Smooth muscle cell (in vitro differentiated cells): ENCODE results near the gene PYGL. TPM values are rescaled to one million over a fixed set of nuclear protein-coding genes. Genes with fewer than 3 reads are reported as not detected.
"Not testable (repeated sequence)": the region's sequence is repeated elsewhere in the genome, so short reads cannot be mapped to it uniquely, and the experiment has no call there.

Experiments
- DNase-seq: peaks from one replicate; lab custom pipeline; 2025; ENCODE audit not compliant: unreplicated experiment; lab: John Stamatoyannopoulos, UW
- H2AFZ ChIP-seq: fragments of 200-600 bp; sonication (generic); 2 replicates; pipeline ENCODE4 v1.6.0; 2016; ENCODE audit warnings: antibody characterized with exemption, low read depth, mild to moderate bottlenecking
- H3F3A ChIP-seq: fragments of 200-600 bp; sonication (generic); 2 replicates; pipeline ENCODE4 v1.6.0; 2017; ENCODE audit warnings: antibody characterized with exemption, low read depth
- H3K27ac ChIP-seq: fragments of 200-600 bp; sonication (generic); 2 replicates; pipeline ENCODE4 v1.5.1; 2016; ENCODE audit warnings: low read depth, mild to moderate bottlenecking
- H3K27me3 ChIP-seq: fragments of 200-600 bp; sonication (generic); 2 replicates; pipeline ENCODE4 v1.6.1; 2016; ENCODE audit warnings: low read depth, mild to moderate bottlenecking
- H3K36me3 ChIP-seq: fragments of 200-600 bp; sonication (generic); 2 replicates; pipeline ENCODE4 v1.5.1; 2016; ENCODE audit warnings: low read depth
- H3K4me1 ChIP-seq: fragments of 200-600 bp; sonication (generic); 2 replicates; pipeline ENCODE4 v1.5.1; 2016; ENCODE audit warnings: low read depth
- H3K4me2 ChIP-seq: fragments of 200-600 bp; sonication (generic); 2 replicates; pipeline ENCODE4 v1.6.0; 2016; ENCODE audit warnings: mild to moderate bottlenecking
- H3K4me3 ChIP-seq: fragments of 200-600 bp; sonication (generic); 2 replicates; pipeline ENCODE4 v1.5.1; 2016; ENCODE audit warnings: mild to moderate bottlenecking
- H3K79me2 ChIP-seq: fragments of 200-600 bp; sonication (generic); 2 replicates; pipeline ENCODE4 v1.6.0; 2016; ENCODE audit warnings: low read depth, mild to moderate bottlenecking
- H3K9ac ChIP-seq: fragments of 200-600 bp; sonication (generic); 2 replicates; pipeline ENCODE4 v1.6.0; 2016; ENCODE audit warnings: low read depth
- H3K9me3 ChIP-seq: fragments of 200-600 bp; sonication (generic); replicated peaks from 2 replicates; pipeline ENCODE4 v1.5.1; 2016; ENCODE audit warnings: low read depth
- H4K20me1 ChIP-seq: fragments of 200-600 bp; sonication (generic); 2 replicates; pipeline ENCODE4 v1.6.0; 2016; ENCODE audit warnings: low read depth
- CTCF ChIP-seq: fragments of 200-600 bp; sonication (generic); IDR thresholded peaks from 2 replicates; pipeline ENCODE4 v1.5.1; 2017; ENCODE audit warnings: borderline replicate concordance, mild to moderate bottlenecking, antibody characterized with exemption; ENCODE audit not compliant: insufficient read depth, poor library complexity, severe bottlenecking
- WGBS: methylation state at CpG from one replicate; pipeline ENCODE4 v1.1.7; 2016; ENCODE audit warnings: low lambda C conversion rate; 5-methylcytosine and 5-hydroxymethylcytosine counted together
- polyA plus RNA-seq: library from polyadenylated mRNA; unstranded; fragments of >200 nt; fragmentation: Nextera tagmentation; extraction: Ambion mirVana; gene quantifications from 2 replicates; pipeline ENCODE4 v1.2.1, GENCODE V29; 2016
- total RNA-seq: library from RNA; depleted of rRNA; stranded (reverse); fragments of >200 nt; gene quantifications from 2 replicates; pipeline ENCODE4 v1.2.3, GENCODE V29; 2014

The PYGL gene
- total and polyA plus RNA-seq, 2 experiments from 2014 or later = 23.4 to 43.0 TPM

GRCh38 chr14:50946234-50946935 is 2.1 kb upstream of the PYGL start:
- Histone ChIP-seq H3F3A (peaks cover 11% of the 10 kb centered on the region), H3K36me3 (no peaks in the 10 kb centered on the region), H4K20me1 (no peaks in the 10 kb centered on the region), H3K4me3 (no peak overlapping the region), H3K27me3 (no peaks in the 10 kb centered on the region), H3K9me3 (no peaks in the 10 kb centered on the region), H3K4me1 (peaks cover 6% of the 10 kb centered on the region), H3K27ac (no peak overlapping the region), H3K9ac (no peak overlapping the region), H3K79me2 (no peaks in the 10 kb centered on the region), H2AFZ (no peak overlapping the region), H3K4me2 (no peak overlapping the region)
- WGBS = 83% methylated on average over 5 of the region's 5 CpGs
- TF ChIP-seq CTCF = no peak
- no peak for DNase-seq

GRCh38 chr14:50944647-50945413 is 547 bp upstream of the PYGL start:
- Histone ChIP-seq H3K9ac (peak overlapping the region; percentile 13), H3K27ac (peak overlapping the region; percentile 36), H3F3A (peaks cover 11% of the 10 kb centered on the region), H3K9me3 (no peaks in the 10 kb centered on the region), H4K20me1 (no peaks in the 10 kb centered on the region), H3K36me3 (no peaks in the 10 kb centered on the region), H3K4me2 (peak overlapping the region; percentile 92), H3K4me1 (peaks cover 6% of the 10 kb centered on the region), H3K4me3 (peak overlapping the region; percentile 77), H3K27me3 (no peaks in the 10 kb centered on the region), H3K79me2 (no peaks in the 10 kb centered on the region), H2AFZ (peak overlapping the region; percentile 96)
- peak; percentile 46 for DNase-seq
- TF ChIP-seq CTCF = no peak
- 6% methylated on average over 29 of the region's 29 CpGs for WGBS

GRCh38 chr14:50943261-50943942 is 881 bp downstream of the PYGL start:
- Histone ChIP-seq H3K4me1 (peaks cover 6% of the 10 kb centered on the region), H3K4me2 (peak overlapping the region; percentile 92), H4K20me1 (no peaks in the 10 kb centered on the region), H3K27me3 (no peaks in the 10 kb centered on the region), H3K4me3 (peak overlapping the region; percentile 77), H3K27ac (no peak overlapping the region), H2AFZ (peak overlapping the region; percentile 96), H3K79me2 (no peaks in the 10 kb centered on the region), H3F3A (peaks cover 11% of the 10 kb centered on the region), H3K9me3 (no peaks in the 10 kb centered on the region), H3K9ac (peak overlapping the region; percentile 29), H3K36me3 (no peaks in the 10 kb centered on the region)
- 11% methylated on average over 22 of the region's 26 CpGs for WGBS
- no peak for DNase-seq
- no peak for TF ChIP-seq CTCF

GRCh38 chr14:50941638-50942037 is 2.6 kb downstream of the PYGL start:
- H3K79me2 ChIP-seq, H3K36me3 ChIP-seq, H3K4me2 ChIP-seq, H3K27me3 ChIP-seq, H3F3A ChIP-seq, H3K9ac ChIP-seq, H3K4me3 ChIP-seq, H3K27ac ChIP-seq, H4K20me1 ChIP-seq, H2AFZ ChIP-seq, DNase-seq, H3K9me3 ChIP-seq: not testable (repeated sequence)
- H3K4me1 ChIP-seq = peaks cover 18% of the 10 kb centered on the region
- WGBS = 96% methylated on average over 8 of the region's 8 CpGs
